GM12892 (cell line): Measurements from ENCODE around the gene CA7.

Source experiments
- POLR2A ChIP-seq: IDR thresholded peaks from 2 replicates; pipeline ENCODE4 v1.6.1; 2011; ENCODE audit warnings: low read depth, low read length, control low read depth
- TAF1 ChIP-seq: IDR thresholded peaks from 2 replicates; pipeline ENCODE4 v1.6.1; 2011; ENCODE audit warnings: low read depth, mild to moderate bottlenecking, control low read depth, low read length, borderline replicate concordance

- no peak for TF ChIP-seq POLR2A
- no peak for TF ChIP-seq TAF1
These were observed 54.7 kb downstream of the CA7 start for GRCh38 chr16:66898933-66899309.
